GM23248 (cell line): ENCODE measurements around the gene ADAMTS7.

Source experiments
- EZH2 ChIP-seq: fragments of 200-600 bp; sonication (generic); IDR thresholded peaks from 2 replicates; pipeline ENCODE4 v1.6.1; 2018; ENCODE audit warnings: antibody characterized with exemption, mild to moderate bottlenecking; ENCODE audit not compliant: insufficient read depth, poor library complexity, severe bottlenecking
- EZH2phosphoT487 ChIP-seq: fragments of 200-600 bp; sonication (generic); IDR thresholded peaks from 2 replicates; pipeline ENCODE4 v1.6.1; 2018; ENCODE audit warnings: antibody characterized with exemption, moderate library complexity, mild to moderate bottlenecking, low read depth; ENCODE audit not compliant: insufficient read depth

GRCh38 chr15:78716651-78717050 is 94.6 kb downstream of the ADAMTS7 start:
- TF ChIP-seq EZH2 (no peak), EZH2phosphoT487 (no peak)
